GM20000 (cell line): ENCODE data around the gene PDILT.

Source experiments
- DNase-seq: peaks from one replicate; pipeline ENCODE4 v3.0.0; 2012; ENCODE audit warnings: low spot score
- TF ChIP-seq, protein P1 (sequence below): IDR thresholded peaks from 2 replicates; pipeline ENCODE4 v1.5.1; 2012; ENCODE audit warnings: mild to moderate bottlenecking, control low read depth; ENCODE audit errors: extremely low read depth, missing control alignments

Gene PDILT

DNA sequence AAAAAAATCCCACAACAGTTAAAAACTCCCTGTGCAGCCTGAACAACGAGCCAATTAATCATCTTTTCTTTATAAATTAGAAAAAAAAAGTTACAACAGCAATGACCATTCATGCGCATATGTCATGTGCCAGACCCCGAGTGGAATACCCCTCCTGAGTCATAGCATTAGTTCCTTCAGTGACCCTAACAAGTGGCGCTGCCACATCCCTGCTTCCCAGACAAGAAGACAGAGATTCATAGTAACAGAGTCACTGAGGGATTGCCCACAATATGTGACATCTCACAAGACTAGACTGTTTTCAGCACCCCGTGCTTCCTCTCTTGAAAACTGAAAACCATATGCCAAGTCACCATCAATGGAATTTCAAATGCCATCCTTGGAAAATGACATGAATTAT lies 59.9 kb downstream of the PDILT start:
- no peak for DNase-seq
- TF ChIP-seq, protein P1, sequence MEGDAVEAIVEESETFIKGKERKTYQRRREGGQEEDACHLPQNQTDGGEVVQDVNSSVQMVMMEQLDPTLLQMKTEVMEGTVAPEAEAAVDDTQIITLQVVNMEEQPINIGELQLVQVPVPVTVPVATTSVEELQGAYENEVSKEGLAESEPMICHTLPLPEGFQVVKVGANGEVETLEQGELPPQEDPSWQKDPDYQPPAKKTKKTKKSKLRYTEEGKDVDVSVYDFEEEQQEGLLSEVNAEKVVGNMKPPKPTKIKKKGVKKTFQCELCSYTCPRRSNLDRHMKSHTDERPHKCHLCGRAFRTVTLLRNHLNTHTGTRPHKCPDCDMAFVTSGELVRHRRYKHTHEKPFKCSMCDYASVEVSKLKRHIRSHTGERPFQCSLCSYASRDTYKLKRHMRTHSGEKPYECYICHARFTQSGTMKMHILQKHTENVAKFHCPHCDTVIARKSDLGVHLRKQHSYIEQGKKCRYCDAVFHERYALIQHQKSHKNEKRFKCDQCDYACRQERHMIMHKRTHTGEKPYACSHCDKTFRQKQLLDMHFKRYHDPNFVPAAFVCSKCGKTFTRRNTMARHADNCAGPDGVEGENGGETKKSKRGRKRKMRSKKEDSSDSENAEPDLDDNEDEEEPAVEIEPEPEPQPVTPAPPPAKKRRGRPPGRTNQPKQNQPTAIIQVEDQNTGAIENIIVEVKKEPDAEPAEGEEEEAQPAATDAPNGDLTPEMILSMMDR: no peak

DNA sequence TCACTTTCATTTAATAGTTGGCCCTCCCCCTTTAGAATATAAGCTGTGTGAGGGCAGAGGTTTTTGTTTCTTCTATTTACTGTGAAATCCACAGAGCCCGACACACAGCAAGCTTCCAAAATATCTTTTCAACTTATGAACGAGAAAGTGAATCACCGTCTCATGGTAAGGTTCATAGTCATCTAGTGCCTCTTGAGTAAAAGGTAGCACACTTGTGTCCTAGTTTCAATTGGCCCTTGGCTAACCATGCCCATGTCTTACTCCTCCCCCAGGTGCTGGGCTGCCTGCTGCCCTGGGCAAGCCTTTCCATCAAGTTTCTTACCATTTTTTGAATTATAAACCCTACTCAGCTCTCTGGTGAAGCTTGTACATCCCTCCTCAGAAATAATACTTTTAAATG lies 64.8 kb downstream of the PDILT start:
- TF ChIP-seq, protein P1: no peak
- DNase-seq: no peak

- DNase-seq: no peak
- TF ChIP-seq, protein P1: no peak
Observed at GRCh38 chr16:20336955-20337354, 67.6 kb downstream of the PDILT start.

GRCh38 chr16:20334396-20334795 lies 70.1 kb downstream of the PDILT start:
- DNase-seq: no peak
- TF ChIP-seq, protein P1: no peak

DNA sequence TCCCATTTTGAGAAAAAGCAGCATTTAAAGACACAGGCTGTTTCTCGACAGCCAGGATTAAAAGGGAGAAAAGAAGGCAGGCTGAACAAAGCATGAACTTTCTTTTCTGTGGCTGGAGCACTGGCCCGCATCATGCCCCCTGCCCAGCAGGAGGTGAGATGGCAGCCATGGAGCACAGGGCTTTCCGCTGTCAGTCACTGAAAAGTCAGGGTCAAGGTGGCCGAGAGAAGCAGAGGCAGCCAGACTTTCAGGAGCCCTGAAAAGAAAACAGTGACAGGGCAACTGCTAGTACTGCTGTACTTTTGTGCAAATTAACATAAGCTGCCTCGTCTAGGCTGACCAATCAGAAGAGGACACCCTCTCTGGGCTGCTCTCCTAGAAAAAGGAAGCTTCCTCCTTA lies 71.4 kb downstream of the PDILT start:
- no peak for DNase-seq

GRCh38 chr16:20332411-20332810 lies 72.1 kb downstream of the PDILT start:
- TF ChIP-seq, protein P1: no peak
- DNase-seq: no peak

More for the DNA sequence above, 71.4 kb downstream of the PDILT start:
- TF ChIP-seq, protein P1: no peak

- TF ChIP-seq, protein P1: no peak
- DNase-seq: no peak
Observed at GRCh38 chr16:20331635-20332034, 72.9 kb downstream of the PDILT start.
